Stimulated activated CD4-positive, alpha-beta T cell treated with anti-CD3 and anti-CD28 coated beads, Interleukin-15, amount 100 ng/mL, for 24 hours (primary cell): ENCODE results near the gene PPP1R9B.

ENCODE experiments used
- DNase-seq: peaks from one replicate; pipeline ENCODE4 v3.0.0-alpha.2; 2020

PPP1R9B gene

GRCh38 chr17:50139950-50140885, 10.3 kb downstream of the PPP1R9B start:
- DNase-seq = peak; percentile 86

DNA sequence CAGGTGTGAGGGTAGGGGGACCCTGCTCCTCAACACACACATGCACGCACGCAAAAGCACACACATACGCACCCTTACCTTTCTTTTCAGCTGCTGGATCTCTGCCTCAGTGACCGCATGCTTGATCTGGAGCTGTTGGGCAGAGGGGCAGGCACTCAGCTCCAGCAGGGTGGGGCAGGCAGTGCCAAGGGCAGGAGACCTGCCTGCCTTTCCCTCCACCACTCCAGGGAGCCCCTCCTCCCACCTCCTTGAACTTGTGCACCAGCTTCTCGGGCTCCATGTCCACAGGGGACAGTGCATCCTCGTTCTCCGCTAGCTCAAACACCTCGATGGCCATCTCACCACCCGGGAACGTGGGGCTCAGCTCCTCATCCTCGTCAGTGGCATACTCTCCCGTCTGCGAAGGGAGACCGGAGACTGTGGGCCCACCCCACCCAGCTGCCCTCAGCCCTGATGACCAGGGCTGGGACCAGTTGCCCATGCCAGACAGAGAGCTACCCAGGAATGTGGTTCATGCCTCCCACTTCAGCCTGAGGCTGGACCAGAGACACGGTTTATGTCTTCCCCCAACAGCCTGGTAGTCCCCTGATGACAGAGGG, 11.2 kb downstream of the PPP1R9B start:
- DNase-seq = no peak

- DNase-seq = no peak
Measured at GRCh38 chr17:50137042-50137441, 13.4 kb downstream of the PPP1R9B start.

DNA sequence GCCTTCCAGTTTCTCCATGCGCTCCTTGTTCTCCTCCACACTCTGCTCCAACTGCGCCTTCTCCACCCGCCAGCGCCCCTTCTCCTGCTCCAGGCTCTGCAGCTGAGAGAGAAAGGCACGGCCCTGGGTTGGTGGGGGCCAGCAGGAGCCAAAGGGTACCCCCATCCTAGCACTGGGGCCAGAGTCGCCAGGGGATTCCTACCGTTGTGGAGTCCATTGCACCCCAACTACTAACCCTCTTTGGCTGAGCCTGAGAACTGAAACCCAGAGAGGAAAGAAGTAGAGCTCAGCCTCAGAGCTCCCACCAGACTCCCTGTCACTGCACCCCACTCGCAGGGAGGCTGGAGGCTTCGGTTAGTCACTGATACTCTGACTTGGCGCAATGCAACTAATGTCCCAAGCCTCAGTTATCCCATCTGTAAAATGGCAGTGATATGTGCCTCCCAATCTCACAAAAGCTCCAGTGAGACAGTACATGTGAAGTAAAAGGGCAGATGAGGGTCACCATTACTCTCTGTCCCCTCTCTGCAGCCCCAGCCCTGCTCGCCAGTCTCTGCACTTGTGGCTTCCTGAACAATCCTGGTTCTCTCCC, 14.3 kb downstream of the PPP1R9B start:
- DNase-seq = no peak

- no peak for DNase-seq
Measured at GRCh38 chr17:50135316-50136095, 15.0 kb downstream of the PPP1R9B start.

DNA sequence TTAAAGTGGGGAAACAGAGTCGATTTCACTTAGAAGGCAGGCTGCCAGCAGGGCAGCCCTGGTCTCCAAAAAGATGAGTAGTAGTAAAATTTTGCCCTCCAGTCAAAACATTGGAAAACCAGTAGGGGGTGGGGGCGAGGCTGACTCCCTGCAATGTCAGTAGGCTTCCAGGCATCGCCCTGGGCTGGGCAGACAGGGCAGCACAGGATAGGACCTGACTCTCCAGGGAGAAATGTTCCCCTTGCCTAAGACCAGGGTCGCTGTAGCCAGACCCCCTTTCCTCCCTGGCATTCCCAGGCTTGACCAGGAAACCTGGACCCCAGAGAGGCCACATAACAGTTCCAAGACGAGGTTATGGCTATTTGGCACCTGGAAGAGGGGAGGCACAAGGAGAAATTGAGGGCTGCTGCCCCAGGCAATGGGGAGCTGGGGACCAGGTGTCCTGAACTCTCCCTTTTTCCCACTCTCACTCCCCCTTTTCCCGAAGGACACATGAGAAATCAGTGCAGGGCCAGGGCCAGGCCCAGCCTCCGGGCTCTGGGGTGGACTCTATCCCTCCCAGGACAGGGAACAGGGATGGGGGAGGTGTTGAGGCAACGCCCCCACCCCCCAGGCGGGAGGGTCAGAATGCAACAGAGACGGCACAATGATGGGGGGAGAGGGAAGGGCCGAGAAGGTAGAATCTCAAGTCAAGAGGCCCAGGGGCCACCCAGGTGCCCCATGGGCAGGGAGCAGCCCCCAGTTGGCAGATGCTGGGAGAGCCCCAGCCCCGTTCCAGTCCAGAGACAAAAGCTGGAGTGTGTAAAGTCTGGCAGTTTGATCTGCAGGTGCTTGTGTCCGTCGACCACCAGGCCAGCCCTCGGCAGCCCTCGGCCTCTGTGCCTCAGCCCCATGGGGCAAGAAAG, 16.0 kb downstream of the PPP1R9B start:
- no peak for DNase-seq

GRCh38 chr17:50133769-50134099, 16.7 kb downstream of the PPP1R9B start:
- DNase-seq = no peak

GRCh38 chr17:50133028-50133768, 17.3 kb downstream of the PPP1R9B start:
- no peak for DNase-seq

DNA sequence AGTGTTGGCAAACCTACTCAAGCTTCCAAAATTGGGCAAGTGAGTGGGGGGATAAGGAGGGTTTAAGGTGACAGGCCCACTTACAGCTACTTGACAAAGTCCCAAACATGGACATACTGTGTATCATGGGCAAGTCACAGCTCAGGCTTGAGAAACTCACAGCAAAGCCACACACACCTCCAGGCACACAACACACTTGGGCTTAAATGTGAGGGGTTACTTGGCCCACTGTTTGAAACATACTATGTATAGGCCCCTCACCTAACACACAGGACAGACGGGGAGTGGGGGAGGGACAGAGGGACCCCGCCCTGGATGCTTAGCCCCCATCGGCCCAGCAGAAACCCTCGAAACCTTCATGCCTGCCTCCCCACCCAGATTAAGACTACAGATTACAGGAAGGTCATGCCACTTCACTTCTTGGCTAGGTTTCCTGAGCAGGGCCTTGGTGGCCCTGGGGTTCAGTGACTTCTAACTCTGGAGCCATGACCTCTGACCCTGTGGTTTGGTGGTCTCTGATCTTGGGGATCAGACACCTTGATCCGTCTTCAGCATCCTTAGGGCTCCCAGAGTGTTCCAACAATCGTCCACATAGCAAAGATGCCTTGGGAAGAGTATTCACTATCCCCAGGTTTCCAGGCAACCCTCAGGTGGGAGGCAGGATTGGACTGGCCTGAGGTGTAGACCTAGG, 18.2 kb downstream of the PPP1R9B start:
- no peak for DNase-seq

DNA sequence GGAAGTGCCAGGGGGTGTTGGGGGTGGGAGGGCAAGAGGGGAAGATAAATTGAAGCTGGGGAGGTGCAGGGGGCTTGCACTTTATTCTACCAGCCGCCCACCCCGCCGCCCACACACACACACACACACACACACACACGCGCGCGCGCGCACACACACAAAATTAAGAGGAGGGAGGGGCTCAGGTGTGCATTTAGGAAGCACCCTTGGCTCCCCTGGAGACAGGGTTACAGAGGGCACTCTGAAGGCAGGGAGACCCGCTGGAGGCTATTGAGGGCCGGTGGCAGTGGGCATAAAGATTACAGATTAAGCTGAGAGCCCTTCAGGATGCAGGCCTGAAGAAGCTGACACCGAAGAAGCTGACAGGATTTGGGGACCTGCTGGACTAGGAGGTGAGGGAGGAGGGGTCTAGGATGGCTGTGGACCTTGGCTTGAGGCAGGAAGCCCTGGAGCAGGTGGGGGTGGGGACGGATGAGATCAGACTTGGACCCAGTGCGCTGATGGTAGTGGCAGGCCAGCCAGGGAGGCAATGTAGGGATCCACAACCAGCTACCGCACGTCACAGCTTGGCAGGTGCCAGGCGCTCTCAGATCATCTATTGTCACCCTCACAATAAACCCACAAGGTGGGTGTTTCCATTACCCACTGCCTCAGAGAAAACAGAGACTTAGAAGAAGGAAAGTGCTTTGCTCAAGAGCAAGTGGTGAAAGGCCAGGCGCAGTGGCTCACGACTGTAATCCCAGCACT, 19.7 kb downstream of the PPP1R9B start:
- peak; percentile 30 for DNase-seq

- peak; percentile 47 for DNase-seq
Measured at GRCh38 chr17:50129728-50130558, 20.5 kb downstream of the PPP1R9B start, which contains the start of gene SAMD14. Gene SAMD14 (minus strand): TSS chr17:50130160. CDS start chr17:50124959, 5,201 bp downstream.

DNA sequence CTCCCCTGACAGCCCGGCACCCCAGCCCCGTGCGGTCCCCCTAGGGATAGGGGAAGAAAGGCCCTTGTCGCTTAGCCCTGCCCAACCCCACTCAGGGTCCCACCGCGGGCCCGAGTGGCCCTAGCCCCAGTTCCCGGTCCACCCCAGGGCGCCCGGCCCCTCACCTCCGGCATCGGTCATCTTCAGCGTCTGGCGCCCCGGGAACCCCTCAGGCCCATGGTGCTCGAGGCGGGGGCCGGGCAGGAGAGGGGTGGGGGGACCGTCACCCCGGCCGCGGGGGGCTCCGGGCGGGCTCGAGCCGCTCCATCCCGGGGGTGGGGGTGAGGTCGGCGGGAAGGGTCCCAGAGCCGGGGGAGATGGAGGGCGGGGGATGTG, 21.1 kb downstream of the PPP1R9B start:
- DNase-seq = no peak

GRCh38 chr17:50128441-50129352, 21.8 kb downstream of the PPP1R9B start:
- no peak for DNase-seq

GRCh38 chr17:50127697-50128361, 22.6 kb downstream of the PPP1R9B start:
- DNase-seq = no peak

DNA sequence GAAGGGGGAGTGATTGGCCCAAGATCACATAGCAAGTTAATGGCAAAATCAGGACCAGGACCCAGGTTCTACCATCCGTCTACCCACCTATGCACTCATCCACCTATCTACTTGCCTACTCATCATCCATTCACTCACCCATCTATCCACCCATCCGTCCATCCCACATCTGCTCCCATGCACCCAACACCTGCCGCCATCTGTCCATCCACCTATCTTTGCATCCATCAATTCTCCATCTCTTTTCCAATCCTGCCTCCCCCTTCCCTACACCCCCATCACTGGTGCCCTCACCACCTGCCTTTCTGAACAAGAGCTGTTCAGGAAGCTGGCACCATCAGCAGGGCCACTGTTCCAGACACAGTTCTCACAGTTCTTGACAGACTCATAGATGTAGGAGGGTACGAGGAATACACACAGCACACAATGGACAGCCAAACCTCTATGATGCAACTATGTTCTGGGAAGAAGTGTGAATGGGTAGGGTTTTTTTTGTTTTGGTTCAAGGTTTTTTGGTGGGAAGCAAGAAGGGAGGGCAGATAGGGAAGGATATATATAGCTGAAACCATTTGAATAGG, 25.0 kb downstream of the PPP1R9B start:
- DNase-seq = no peak

DNA sequence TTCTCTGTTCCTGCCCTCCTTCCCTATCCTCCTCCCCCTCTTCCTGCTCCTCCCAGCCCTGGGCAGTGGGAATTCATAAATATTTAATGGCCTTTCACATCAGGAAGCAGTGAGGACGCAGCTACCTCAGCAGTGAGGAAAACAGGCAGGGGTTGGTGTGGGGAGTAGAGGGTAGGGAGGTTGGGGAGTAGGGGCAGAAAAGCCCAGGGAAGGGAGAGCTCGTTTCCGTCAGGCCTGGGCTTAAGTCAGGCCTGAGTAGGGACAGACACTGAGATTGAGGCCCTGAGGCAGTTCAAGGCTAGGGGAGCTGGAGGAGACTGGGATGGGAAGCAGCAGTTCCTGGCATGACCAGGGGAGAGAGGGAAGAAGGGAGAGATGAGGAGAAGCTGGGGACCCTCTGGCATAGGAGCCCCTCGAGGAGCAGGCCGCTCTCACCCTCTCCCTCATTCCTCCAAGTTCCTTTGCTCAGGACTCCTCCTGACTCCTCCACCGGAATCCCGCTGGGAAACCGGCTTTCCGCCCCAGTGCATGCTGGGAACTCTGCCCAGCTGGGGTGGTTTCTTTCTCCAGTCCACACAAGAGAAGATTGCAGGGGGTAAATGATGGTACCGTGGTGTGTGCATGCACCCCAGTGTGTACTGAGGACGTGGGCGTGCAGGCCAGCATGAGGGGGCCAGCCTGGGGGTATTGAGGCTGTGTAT, 26.7 kb downstream of the PPP1R9B start:
- no peak for DNase-seq
